HG03060 (cell line): ENCODE data around the gene KARS1.

Source experiments
- ATAC-seq: cut with Tn5 transposase; IDR thresholded peaks from one replicate; pipeline ENCODE4 v1.9.1; 2021; ENCODE audit warnings: low read depth, moderate number of reproducible peaks; ENCODE audit not compliant: unreplicated experiment

The KARS1 gene

GRCh38 chr16:75589306-75589705 lies 58.2 kb downstream of the KARS1 start:
- ATAC-seq, result no peak

- ATAC-seq, result no peak
Measured at GRCh38 chr16:75588716-75589115, 58.7 kb downstream of the KARS1 start.

GRCh38 chr16:75584108-75584507 lies 63.4 kb downstream of the KARS1 start:
- ATAC-seq, result no peak

DNA sequence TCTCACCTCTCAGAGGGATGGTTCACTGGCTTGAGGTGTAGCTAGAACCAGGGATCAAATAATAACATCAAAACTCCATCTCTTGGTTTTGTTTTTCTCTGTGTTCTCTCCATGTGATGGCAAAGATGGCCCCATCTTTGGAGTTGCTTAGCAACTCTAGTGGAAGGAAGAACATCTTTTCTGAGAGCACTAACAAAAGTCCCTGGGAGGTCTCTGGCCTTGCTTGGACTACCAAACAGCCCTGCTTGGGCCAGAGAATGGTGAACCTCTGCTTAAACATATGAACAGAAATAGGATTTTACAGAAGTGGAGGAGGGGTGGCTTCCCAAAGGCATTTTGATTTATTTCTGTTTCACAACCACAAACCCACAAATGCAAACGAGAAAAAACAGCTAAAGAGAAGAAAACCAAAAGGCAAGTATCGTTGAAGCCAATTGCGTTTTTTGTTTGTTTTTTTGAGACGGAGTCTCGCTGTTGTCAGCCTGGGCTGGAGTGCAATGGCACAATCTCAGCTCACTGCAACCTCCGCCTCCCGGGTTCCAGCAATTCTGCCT lies 68.1 kb downstream of the KARS1 start:
- ATAC-seq, result no peak

GRCh38 chr16:75578725-75579124 lies 68.7 kb downstream of the KARS1 start:
- no peak for ATAC-seq

- no peak for ATAC-seq
Measured at GRCh38 chr16:75578212-75578611, 69.3 kb downstream of the KARS1 start.
